Stimulated activated CD4-positive, alpha-beta T cell treated with anti-CD3 and anti-CD28 coated beads, TNF-alpha, amount 100 ng/mL, for 4 hours (primary cell): Measurements from ENCODE around the gene ZMIZ1.

Experiments used
- DNase-seq, 3 experiments: peaks; one replicate each; pipeline ENCODE4 v3.0.0-alpha.2; 2020; ENCODE audit warnings: low read depth in 3 of 3

The ZMIZ1 gene

DNA sequence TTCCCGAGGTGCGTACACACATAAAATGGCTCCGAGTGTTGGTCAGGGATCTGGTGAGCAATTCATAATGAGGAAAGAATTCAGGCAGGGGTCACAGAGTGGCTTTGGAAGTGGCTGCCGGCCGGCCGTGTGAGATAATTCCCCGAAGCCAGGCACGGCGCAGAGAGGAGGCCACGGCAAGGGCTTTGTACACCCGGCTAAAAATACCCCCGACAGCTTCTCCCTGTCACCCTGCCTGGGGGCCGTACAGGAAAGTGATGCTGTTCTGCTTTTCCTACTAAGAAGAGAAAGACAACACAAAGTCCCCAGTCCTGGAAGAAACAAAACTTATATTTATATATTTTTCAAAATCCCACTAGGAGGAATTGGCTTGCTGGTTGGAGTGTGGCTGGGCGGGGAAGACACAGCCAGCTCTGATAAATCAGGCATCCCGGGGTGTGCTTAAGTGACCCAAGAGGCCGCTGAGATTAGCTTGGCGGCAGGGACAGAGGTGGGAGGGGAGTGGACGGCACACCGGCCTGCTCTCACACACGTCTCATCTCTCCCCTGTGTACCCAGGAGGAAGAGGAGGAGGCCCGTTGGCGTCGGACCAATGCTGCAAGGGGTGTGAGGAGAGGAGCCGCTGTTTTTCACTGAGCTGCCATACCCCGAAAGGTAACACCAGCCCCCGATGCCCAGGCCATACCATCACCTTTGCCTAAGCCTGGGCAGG lies 70.5 kb downstream of the ZMIZ1 start:
- DNase-seq: no peak

DNA sequence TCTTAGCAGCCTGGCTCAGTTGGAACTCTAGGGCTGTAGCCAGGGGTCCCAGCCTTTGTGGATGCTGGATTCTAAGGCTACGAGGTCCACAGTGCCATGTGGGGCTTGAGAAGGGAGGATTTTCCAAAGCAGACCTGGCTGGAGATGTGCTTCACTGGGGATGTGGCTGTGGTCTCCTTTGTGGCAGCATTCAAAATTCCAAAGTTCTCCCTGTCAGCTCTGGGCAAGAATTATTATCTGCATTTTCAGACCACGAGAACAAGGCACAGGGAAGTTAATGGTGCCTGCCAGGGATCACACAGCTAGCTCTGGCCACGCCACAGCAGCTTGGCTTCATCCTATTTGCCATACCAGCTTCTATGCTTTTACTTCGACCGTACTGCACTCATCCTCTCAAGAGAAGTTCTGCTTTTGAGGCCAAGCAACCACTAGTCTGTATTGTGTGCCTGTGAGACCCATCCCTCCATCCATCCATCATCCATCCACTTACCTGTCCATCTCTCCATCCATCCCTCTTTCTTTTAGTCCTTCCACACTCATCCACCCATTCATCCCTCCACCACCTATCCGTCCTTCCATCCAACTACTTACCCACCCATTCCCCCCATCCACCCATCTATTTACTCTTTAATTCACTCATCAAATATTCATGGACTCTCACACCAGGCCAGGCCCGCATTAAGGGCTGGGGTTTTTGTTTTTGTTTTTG lies 71.5 kb downstream of the ZMIZ1 start:
- DNase-seq: no peak

DNA sequence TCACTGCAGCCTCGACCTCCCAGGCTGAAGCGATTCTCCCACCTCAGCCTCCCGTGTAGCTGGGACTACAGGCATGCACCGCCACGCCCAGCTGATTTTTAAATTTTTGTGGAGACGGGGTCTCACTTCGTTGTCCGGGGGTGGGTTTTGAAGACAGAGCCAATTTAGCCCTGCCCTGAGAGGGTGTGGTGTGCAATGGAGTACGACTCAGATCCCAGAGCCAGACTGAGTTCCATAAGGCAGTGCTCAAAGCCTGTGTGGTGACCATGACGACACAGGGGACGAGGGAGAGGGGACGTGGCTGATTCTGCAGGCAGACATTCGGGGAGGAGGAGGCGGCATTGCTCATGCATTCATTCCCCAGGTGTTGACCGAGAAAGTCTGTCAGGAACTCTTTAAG lies 72.1 kb downstream of the ZMIZ1 start:
- DNase-seq: no peak

DNA sequence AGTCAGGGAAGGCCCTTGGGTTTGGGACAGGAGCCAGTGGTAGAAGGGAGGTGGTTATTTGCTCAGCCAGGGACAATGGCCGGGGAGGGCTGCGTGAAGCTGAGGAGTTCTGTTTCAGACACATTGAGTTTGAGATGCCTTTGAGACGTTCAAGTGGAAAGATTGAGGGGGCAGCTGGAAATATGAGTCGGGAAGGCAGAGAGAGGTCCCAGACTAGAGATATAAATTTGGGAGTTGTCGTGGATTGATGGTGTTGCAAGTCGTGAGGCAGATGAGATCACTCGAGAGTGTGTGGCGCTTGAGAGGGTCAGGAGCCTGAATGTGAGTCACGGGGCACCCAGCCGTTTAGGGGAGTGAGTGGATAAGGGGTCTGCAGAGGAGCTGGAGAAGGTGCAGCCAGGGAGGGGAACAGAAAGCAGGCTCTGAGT lies 73.3 kb downstream of the ZMIZ1 start:
- no peak for DNase-seq

DNA sequence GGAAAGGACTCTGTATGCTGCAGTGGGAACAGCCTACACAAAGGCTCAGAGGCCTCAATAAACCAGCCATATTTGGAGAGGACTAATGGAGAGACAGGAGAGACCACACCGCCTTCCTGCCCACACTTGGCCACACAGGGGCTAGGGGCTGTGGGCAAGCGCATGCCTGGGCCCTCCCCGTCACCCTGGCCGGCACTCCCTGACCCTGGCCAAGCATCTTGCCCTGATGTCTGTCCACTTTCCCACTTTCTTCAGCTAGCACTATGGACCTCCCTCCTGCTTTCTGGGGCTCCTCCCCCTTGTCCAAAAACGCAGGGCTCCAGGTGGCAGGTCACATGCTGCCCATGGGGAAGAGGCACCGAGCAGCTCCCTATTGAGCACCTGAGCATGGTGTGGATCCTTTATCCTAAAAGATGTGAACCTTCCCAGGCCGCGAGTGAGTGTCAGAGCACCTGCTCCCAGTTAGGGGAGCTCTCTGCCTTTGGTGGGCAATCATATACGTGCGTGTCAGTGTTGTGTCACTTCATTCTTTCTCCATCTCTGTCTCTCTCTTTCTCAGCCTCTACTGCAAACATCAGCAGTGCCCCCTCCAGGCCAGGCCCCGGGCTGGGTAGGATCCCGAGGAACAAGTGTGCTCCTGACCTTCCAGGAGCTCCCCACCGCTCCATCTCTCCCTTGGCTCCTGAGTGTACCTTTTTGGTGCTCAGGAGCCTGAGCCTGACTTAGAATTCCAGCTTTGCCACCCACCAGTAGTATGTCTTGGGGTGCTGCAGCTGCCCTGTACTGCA lies 74.0 kb downstream of the ZMIZ1 start:
- DNase-seq: no peak

DNA sequence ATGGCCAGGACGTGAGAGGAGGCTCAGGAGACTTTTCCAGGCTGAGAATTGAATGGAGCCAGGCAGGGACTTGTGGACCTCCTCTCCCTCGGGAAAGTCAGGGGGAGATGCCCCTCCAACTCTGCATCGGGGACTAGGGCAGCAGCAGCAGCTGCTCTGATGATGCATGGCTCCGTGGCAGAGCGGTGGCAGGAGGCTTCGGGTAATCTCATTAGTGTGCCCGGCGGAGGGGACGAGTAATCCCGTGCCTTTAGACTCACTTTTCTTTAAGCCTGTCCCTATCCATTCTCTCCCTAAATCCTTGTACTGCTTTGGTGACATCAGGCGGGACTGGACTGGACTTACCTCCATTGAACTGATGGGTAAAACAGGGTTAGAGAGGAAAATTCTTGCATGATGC lies 75.1 kb downstream of the ZMIZ1 start:
- DNase-seq: no peak

DNA sequence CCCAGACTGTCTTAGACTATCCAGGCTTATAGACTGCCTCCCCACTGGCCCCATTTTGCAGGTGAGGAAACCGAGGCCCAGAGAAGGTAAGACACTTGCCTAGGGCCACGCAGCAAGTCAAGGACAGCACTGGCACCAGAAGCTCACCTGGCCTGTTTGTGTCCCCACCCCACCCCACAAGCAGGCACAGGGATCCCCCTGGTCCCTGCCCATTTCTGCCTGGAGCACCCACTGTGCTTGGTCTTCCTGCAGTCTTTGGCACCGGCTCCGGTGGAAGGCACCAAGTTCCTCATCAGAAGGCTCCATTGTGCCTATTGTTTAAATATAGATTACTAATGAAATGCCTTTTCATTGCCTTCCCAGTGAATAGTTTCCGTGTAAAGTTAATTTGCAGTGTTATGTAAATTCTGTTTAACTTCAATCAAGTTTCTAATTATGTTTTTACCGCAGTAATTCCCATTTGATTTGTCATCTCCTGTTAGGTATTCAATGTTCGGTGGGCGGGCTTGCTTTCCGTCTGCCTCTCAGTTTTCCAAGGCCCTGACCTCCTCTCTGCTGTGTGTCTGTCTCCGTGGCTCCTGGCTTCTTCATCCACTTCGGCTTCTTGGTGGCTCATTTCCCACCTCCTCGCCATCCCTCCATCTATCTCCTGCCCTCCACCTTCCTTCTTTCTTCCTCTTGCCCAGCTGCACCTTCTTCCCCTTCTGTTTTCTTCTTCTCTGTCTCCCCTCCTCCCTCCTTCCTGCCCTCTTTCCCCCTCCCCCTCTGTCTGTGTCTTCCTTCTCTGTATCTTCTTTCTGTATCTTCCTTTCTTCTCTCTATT lies 75.8 kb downstream of the ZMIZ1 start:
- DNase-seq: no peak

DNA sequence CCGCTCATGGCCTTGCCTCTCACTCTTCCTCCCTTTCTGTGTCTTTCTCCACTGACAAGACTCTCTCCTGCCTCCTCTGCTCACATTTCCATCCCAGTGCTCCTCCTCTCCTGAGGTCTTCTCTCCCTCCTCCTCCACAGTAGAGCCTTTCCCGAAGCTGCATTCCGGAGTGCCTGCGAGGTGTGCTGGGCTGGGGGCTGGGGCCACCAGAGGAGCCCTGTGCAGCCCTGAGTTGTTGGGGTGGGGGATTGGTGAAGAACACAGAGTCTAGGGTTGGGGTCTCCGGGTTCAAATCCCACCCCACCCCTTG lies 76.4 kb downstream of the ZMIZ1 start:
- DNase-seq: no peak

DNA sequence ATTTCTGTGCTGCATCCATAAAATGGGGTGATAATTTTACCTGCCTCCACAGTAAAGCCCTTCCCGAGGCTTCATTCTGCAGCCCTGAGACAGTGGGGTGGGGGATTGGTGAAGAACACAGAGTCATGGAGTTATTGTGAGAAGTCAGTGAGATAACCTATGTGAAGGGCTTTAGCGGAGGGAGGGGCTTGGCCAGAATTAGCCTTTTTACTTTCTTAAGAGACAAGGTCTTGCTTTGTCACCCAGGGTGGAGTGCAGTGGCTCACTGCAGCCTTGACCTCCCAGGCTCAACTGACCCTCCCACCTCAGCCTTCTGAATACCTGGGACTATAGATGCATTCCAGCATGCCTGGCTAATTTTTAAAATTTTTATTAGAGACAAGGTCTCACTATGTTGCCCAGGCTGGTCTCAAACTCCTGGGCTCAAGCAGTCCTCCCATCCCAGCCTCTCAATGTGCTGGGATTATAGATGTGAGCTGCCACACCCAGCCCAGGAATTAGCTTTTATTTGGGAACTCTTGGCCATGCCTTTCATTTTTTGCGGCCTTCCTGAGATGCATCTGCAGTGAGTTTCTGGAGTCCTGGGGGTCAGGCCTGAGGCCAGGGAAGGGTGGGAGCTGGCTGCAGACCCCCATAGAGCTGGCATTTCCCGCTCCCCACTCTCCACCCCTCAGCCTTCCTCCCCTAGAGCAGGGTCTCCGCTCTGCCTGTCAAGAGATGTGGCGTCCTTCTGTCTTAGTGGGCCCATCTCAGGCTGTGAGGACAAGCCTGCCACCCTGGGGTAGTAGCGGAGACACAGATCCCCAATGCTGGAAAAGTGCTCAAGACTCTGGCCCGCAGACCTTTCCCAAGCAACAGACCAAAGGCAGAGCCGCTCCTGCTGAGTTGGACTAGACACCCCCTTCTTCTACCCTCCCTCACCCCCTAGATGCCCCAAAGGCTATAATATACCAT lies 77.0 kb downstream of the ZMIZ1 start:
- no peak for DNase-seq

DNA sequence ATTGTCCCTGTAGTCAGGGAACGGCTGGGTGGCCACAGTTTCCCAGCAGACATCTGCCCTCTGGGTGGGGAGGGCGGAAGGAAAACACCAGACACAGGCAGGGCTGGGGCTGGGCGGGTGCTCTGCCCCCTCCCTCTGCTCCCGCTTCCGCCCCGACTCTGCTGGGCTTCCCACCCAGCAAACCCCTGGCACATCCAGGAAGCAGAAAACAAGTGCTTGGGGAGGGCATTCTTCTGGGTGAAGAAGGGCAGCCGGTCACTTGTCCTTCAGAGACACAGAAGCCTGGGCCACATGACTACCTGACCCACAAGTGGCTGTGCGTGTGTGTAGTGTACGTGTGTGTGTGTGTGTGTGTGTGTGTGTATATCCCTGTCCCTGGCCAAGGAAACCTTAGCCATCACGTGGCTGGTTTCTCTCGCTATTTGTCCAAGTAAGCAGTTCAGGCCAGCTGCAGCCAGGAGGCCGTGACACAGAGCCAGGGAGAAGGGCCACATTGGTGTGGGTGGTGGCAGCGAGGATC lies 77.9 kb downstream of the ZMIZ1 start:
- DNase-seq: no peak

DNA sequence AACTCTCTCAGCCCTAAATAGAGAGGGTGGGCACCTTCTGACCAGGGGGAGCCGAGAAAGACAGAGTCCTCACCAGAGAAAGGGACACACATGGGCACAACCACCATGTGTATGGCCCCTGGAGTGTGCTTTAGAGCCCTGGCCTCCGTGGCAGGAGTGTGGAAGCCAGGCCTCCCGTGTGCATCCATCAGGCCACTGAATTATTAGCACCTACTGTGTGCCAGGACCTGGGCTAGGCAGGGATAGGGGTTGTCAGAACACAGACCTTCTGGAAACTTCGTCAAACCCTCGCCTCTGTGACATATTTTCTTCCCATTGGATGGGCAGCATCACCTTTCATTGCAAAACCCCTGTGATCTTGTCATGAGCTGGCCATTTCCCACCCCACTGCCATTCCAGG lies 78.5 kb downstream of the ZMIZ1 start:
- no peak for DNase-seq

DNA sequence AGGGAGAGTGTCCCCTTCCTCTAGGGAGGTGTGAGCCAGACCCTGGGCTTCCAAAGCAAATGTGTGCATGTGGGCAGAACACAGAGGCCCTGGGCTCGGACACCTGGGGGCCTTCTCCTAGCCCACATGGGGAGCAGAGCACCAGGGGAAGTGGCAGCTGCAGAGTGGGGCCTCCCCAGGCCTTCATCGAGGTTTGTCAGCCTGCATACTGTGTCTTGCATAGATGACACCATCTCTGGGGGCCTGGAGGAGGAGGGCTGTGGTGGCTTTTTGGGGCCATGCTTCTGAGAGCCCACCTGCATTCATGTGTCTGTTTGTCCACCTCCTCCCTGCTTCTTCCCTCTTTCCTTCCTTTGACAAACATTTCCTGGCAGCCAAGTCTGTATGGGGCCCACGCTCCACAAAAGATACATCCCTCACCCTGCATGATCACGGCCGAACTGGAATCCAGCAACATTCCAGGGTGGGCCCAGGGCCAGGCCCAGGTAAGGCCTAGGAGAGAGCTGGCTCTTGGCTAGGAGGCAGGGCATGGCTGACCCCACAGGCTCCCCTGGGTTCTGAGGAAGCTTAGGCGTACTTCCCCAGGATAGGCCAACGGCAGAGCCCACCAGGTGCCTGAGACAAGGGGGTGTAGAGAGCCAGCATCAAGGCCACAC lies 79.2 kb downstream of the ZMIZ1 start:
- DNase-seq: no peak

DNA sequence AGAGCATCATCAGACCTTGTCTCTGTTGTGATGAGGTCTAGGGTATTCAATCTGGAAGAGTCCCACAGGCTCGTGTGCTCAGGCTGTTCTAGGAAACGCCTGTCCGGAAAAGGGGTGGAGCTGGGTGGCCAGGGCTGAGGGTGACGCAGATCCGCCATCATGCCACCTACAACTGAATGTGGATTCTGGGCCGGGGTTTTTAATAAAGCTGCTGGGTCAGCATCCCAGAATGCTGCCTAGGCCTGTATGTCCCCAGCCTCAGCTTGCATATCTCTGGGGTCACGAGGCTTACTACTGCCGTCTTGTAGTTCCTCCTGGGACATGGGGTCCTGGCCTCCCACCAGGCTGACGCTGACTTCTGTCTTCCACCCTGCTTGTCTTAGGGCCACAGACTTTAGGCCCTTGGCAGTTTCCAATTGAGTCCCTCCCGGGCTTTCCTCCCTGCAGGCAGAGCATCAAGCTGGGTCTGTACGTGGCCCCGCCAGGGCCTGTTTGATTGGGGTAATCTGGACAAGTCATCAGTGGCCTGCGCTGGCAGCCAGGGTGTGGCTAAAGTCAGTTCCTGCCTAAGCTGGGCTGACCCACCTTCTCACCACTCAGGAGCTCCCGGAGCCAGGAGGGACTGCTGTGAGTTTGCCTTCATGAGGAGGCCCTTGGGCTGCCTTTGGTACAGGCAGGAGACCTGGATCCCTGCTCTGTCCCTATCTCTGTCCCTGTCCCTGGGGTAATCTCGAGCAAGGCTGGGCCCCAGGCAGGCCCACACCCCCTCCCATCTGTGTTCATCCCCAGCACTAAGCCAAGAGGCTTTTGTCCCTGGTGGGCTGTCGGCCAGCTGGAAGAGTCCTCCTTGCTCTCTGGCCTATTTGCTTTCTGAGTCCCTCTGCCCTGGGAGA lies 79.9 kb downstream of the ZMIZ1 start:
- DNase-seq: no peak

DNA sequence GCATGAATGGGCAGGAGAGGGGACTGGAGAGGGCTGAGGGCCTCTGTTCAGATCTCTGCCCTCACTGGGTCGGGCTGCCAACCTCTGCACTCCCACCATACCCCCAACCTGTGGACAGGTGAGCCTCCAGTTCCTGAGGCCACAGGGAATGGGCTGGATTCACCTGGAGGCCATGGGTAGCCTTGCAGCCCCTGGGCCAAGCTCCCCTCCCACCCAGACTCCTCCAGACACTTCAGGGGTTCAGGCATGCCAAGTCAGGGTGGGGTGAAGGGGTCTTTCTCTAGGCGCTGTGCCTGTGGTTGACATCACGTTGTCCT lies 80.5 kb downstream of the ZMIZ1 start:
- DNase-seq: no peak

DNA sequence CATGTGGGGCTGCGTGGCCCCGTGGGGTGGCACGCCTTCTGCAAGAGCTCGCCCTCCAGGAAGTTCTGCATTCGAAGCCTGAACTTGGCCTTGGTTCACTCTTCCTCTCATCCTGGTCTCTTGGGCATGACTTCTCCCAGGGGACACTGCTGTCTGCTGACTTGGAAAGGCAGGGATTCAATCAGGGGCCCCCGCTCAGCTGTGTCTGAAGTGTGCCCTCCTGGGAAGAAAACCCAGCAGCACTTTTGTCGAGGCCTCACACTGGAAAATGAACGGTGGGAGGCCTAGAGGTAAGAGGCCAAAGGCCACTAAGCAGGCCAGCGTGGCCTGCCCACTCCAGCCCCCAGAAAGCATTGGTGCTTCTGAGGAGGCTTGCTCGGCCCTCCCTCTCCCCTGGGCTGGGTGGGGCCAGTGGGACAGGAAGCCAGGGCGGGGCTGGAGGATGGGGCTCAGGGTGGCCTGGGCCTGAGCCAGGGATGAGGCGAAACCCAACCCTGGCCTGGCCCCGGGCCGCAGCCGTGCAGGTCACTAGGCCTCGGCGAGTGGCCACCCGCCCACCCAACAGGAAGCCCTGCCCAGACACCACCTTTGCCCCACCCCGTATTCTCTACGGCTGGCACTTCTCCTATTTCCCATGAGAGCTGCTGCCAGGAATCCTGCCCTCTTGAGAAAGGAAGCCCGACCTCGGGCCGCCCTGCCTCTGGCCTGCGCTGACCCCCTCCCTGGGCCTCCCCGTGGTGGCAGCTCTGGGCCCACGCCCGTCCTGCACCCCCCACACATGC lies 81.1 kb downstream of the ZMIZ1 start:
- DNase-seq: peak in 1 of 3 experiments; percentile 9

DNA sequence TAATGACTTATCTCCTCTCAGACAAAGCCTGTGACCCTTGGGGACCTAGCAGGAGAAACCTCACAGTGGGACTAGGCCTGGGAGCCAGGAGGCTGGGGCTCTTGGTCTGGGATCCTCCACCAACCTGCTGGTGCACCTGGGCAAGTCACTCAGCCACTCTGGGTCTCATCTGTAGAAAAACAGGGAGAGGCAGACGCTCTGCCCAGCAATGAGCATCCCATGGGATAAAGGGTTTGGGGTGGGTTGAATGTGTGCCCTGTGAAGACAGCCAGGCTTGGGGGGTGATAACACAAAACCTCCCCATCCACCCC lies 81.6 kb downstream of the ZMIZ1 start:
- no peak for DNase-seq

DNA sequence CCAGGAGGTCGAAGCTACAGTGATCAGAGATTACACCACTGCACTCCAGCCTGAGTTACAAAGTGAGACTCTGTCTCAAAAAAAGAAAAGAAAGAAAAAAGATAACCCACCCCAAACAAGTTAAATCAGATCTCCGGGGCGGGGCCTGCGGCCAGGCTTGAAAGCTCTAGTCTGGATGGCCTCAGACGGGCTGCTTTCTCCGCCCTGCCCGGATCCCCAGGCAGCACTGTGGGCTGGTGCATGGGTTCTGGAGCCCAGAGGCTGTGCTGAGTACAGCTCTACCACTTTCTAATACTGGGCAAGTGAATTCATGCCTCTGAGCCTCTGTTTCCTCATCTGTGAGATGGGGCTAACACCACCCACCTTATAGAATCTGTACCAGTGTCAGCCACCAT lies 83.7 kb downstream of the ZMIZ1 start:
- no peak for DNase-seq

DNA sequence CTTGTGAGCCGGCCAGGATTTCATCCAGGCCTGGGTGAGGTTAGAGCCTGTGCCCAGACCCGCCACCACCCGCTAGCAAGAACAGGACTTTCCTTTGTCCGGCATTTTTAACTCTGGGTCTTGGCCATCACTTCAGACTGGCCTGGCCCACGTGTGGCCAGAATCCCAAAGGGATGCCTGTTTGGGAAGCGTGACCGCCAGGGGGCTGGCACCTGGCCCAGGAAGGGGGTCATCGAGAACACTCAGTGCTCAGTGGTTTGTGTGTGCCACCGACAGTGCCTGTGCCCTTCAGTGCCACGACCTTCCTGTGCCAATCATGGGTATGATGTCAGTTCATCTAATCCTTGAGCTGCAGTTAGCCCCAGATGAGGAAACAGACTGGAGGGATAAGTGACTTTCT lies 85.0 kb downstream of the ZMIZ1 start:
- DNase-seq: no peak
